K562 (cell line): ENCODE data around the gene ITPKA. TPM values are rescaled to one million over a fixed set of nuclear protein-coding genes. Genes with fewer than 3 reads are reported as not detected.

ENCODE experiments used
- ATAC-seq: fragments of 200-7000 bp; cut with Tn5 transposase; 3 replicates; pipeline ENCODE4 v1.9.1; 2020; ENCODE audit warnings: moderate library complexity
- BruUV-seq: library from RNA; stranded (reverse); fragments of 400-500 nt; replicated peaks from 2 replicates; lab custom pipeline; 2021; lab: Mats Ljungman, UMichigan
- CTCF ChIA-PET: fragments of 300-600 bp; formaldehyde crosslinking; extraction: SDS; loops from one replicate; lab custom pipeline; 2021; ENCODE audit warnings: low intra/inter-chr PET ratio; lab: Yijun Ruan, JAX
- POLR2A ChIA-PET: fragments of 300-600, 350-650 bp; sonication (Branson Sonifier 250); formaldehyde crosslinking; extraction: SDS; loops from one replicate; lab custom pipeline; 2021; ENCODE audit warnings: antibody characterized with exemption, inconsistent platforms; lab: Yijun Ruan, JAX
- DNase-seq, 4 experiments: peaks; one replicate each; pipeline versions ENCODE4 v3.0.0 to v3.0.0-alpha.2; 2011 to 2018; ENCODE audit warnings: low spot score in 3 of 4, mixed read lengths in 3 of 4; ENCODE audit errors: extremely low read depth in 1 of 4
- FAIRE-seq: peaks from 2 replicates; lab custom pipeline; 2011; peaks lifted over from hg19 to GRCh38; lab: Jason Lieb, UNC
- H2AFZ ChIP-seq: 2 replicates; pipeline ENCODE4 v1.6.0; 2011; ENCODE audit warnings: low read depth, low read length, control low read depth, inconsistent platforms
- H3K27ac ChIP-seq: fragments of 200-600 bp; 3 replicates; pipeline ENCODE4 v1.8.0; 2011; ENCODE audit warnings: low read depth, mild to moderate bottlenecking, control low read depth, inconsistent platforms, low read length, moderate library complexity, mixed read lengths; ENCODE audit errors: extremely low read depth
- H3K27me3 ChIP-seq, 2 experiments: fragments of 300-600 bp in 1 of 2; 2 replicates in 1 of 2; 3 replicates in 1 of 2; pipeline versions ENCODE4 v1.6.0 to v1.8.0; 2011; ENCODE audit warnings: inconsistent platforms in 2 of 2, low read length in 2 of 2, mild to moderate bottlenecking in 1 of 2, mixed read lengths in 1 of 2, moderate library complexity in 1 of 2; ENCODE audit not compliant: control insufficient read depth in 2 of 2, insufficient read depth in 2 of 2
- H3K36me3 ChIP-seq: fragments of 300-600 bp; 3 replicates; pipeline ENCODE4 v1.8.0; 2011; ENCODE audit warnings: mild to moderate bottlenecking, low read length, inconsistent platforms; ENCODE audit not compliant: control insufficient read depth, insufficient read depth
- H3K4me1 ChIP-seq, 2 experiments: fragments of 200-600 bp in 1 of 2; replicated peaks in 1 of 2; 2 replicates in 1 of 2; 3 replicates in 1 of 2; pipeline versions ENCODE4 v1.5.1 to v1.8.0; 2011; ENCODE audit warnings: inconsistent platforms in 2 of 2, low read length in 2 of 2, mild to moderate bottlenecking in 1 of 2, mixed read lengths in 1 of 2, moderate library complexity in 1 of 2; ENCODE audit not compliant: control insufficient read depth in 2 of 2, insufficient read depth in 2 of 2
- H3K4me2 ChIP-seq: 2 replicates; pipeline ENCODE4 v1.6.1; 2011; ENCODE audit warnings: low read length, control low read depth, inconsistent platforms, mixed read lengths; ENCODE audit not compliant: insufficient read depth
- H3K4me3 ChIP-seq: fragments of 200-600 bp; sonication (generic), shearing (Covaris generic); 2 replicates; pipeline ENCODE4 v1.5.1; 2016; ENCODE audit warnings: control low read depth, inconsistent platforms
- H3K79me2 ChIP-seq: fragments of 200-600 bp; 3 replicates; pipeline ENCODE4 v1.8.0; 2011; ENCODE audit warnings: low read length, inconsistent platforms; ENCODE audit not compliant: control insufficient read depth, insufficient read depth
- H3K9ac ChIP-seq, 2 experiments: 2 replicates each; pipeline versions ENCODE4 v1.6.0 to v1.6.1; 2011; ENCODE audit warnings: low read depth in 2 of 2, low read length in 2 of 2, control low read depth in 1 of 2, inconsistent platforms in 1 of 2, mild to moderate bottlenecking in 1 of 2, mixed read lengths in 1 of 2; ENCODE audit not compliant: insufficient read depth in 1 of 2
- H3K9me1 ChIP-seq: one replicate; pipeline ENCODE4 v1.6.0; 2011; ENCODE audit warnings: inconsistent platforms, mild to moderate bottlenecking, low read length, moderate library complexity; ENCODE audit not compliant: control insufficient read depth, insufficient read depth
- H3K9me3 ChIP-seq: replicated peaks from 2 replicates; pipeline ENCODE4 v1.5.1; 2011; ENCODE audit warnings: low read depth, low read length, inconsistent platforms; ENCODE audit not compliant: control insufficient read depth, insufficient read depth
- H4K20me1 ChIP-seq: replicated peaks from 2 replicates; pipeline ENCODE4 v1.6.1; 2011; ENCODE audit warnings: low read length, inconsistent platforms, mixed read lengths; ENCODE audit not compliant: control insufficient read depth, insufficient read depth
- ATF3 ChIP-seq, 2 experiments: fragments of 450-650 bp in 1 of 2; sonication (generic) in 1 of 2; formaldehyde crosslinking in 1 of 2; IDR thresholded peaks in 1 of 2; conservative IDR thresholded peaks in 1 of 2; 2 replicates each; pipeline versions ENCODE4 v1.6.1 to v1.8.1; 2016 to 2023; ENCODE audit warnings: mild to moderate bottlenecking in 2 of 2, moderate library complexity in 2 of 2, inconsistent platforms in 1 of 2, missing genetic modification reagents in 1 of 2
- HMGXB4 ChIP-seq: sonication (generic); formaldehyde crosslinking; IDR thresholded peaks from 2 replicates; pipeline ENCODE4 v1.8.1; 2023; ENCODE audit warnings: mild to moderate bottlenecking, missing genetic modification reagents
- MIER1 ChIP-seq: fragments of 450-650 bp; IDR thresholded peaks from 2 replicates; pipeline ENCODE4 v1.6.1; 2016; ENCODE audit warnings: antibody characterized with exemption, mild to moderate bottlenecking, low read depth
- MTA2 ChIP-seq: fragments of 450-650 bp; IDR thresholded peaks from 2 replicates; pipeline ENCODE4 v1.6.1; 2016; ENCODE audit warnings: low read depth
- NCOA1 ChIP-seq: fragments of 450-650 bp; IDR thresholded peaks from 2 replicates; pipeline ENCODE4 v1.6.1; 2016; ENCODE audit warnings: low read depth
- RAD21 ChIP-seq, 2 experiments: fragments of 250-450 bp in 1 of 2; fragments of 450-650 bp in 1 of 2; sonication (Bioruptor Pico) in 1 of 2; formaldehyde crosslinking in 1 of 2; IDR thresholded peaks in 1 of 2; conservative IDR thresholded peaks in 1 of 2; 2 replicates each; pipeline versions ENCODE4 v1.4.0 to v1.8.0; 2020 to 2022; ENCODE audit warnings: mild to moderate bottlenecking in 2 of 2, moderate library complexity in 1 of 2
- RREB1 ChIP-seq: fragments of 250-450 bp; sonication (Bioruptor Pico); IDR thresholded peaks from 2 replicates; pipeline ENCODE4 v1.4.0; 2020
- SOX6 ChIP-seq: fragments of 450-650 bp; IDR thresholded peaks from 2 replicates; pipeline ENCODE4 v1.6.1; 2014; ENCODE audit warnings: mild to moderate bottlenecking
- ZBTB7A ChIP-seq: IDR thresholded peaks from 2 replicates; pipeline ENCODE4 v1.6.1; 2011; ENCODE audit warnings: low read depth, mild to moderate bottlenecking, low read length, moderate library complexity, borderline replicate concordance; ENCODE audit not compliant: control insufficient read depth
- ZFPM2 ChIP-seq: fragments of 250-450 bp; sonication (Bioruptor Pico); IDR thresholded peaks from 2 replicates; pipeline ENCODE4 v1.5.1; 2022; ENCODE audit warnings: mild to moderate bottlenecking
- ZNF140 ChIP-seq: fragments of 250-450 bp; sonication (Bioruptor Pico); IDR thresholded peaks from 2 replicates; pipeline ENCODE4 v1.8.0; 2021; ENCODE audit warnings: moderate library complexity, mild to moderate bottlenecking, inconsistent platforms
- ZNF24 ChIP-seq: fragments of 450-650 bp; IDR thresholded peaks from 2 replicates; pipeline ENCODE4 v1.6.1; 2016
- WGBS: fragments of 100-300 bp; shearing (Covaris generic); methylation state at CpG from one replicate; pipeline ENCODE4 v1.1.6; 2016; ENCODE audit warnings: low coverage, mixed read lengths; ENCODE audit not compliant: insufficient coverage; ENCODE audit errors: missing lambda C conversion rate; 5-methylcytosine and 5-hydroxymethylcytosine counted together
- in situ Hi-C: fragments of 300-500 bp; cut with MboI; formaldehyde crosslinking; loops from 4 replicates; pipeline ENCODE4 v1.15.0; 2018; ENCODE audit warnings: inconsistent platforms, mixed read lengths
- intact Hi-C: fragments of 100-400 bp; cut with micrococcal nuclease; formaldehyde crosslinking; loops from 2 replicates; pipeline ENCODE4 v1.14.2; 2022
- polyA plus RNA-seq, 8 experiments: library from polyadenylated mRNA; depleted of rRNA in 4 of 8; stranded (reverse) in 5 of 8; unstranded in 3 of 8; fragments of >200 nt; fragmentation: Nextera tagmentation in 2 of 8; fragmentation: Illumina TruSeq in 1 of 8; extraction: Ambion mirVana in 2 of 8; extraction: Trizol in 1 of 8; gene quantifications; 2 replicates each; pipeline versions ENCODE4 v1.2.1 to v1.2.3, GENCODE V29; 2011 to 2014; ENCODE audit warnings: inconsistent platforms in 1 of 8, missing spikeins in 1 of 8
- total RNA-seq, 7 experiments: library from RNA; depleted of rRNA in 6 of 7; stranded (reverse); fragments of >200 nt in 6 of 7; fragmentation: Illumina TruSeq in 2 of 7; extraction: Trizol in 2 of 7; gene quantifications; 2 replicates each; pipeline versions ENCODE4 v1.2.1 to v1.2.3, GENCODE V29; 2011 to 2021; ENCODE audit warnings: low replicate concordance in 1 of 7

The ITPKA gene
- total and polyA plus RNA-seq, 9 of the 15 experiments (the other 6 are each of a cell fraction or from before 2014, with no cell fraction given) = 0.14 to 68.4 (median 11.5) TPM

GRCh38 chr15:41511899-41512369 lies 18.3 kb downstream of the ITPKA start:
- ATAC-seq (no peak), FAIRE-seq (no peak), DNase-seq (no peak)
- 94% methylated on average over 15 of the region's 49 CpGs for WGBS
- intact Hi-C loops (loop anchor here (2.0 kb wide), 1 partner anchor 17 kb away; no protein-coding TSS in a partner anchor), in situ Hi-C loops (no loop called here)
- Histone ChIP-seq H3K9me3 (no peaks in the 10 kb centered on the region), H3K27ac (no peak overlapping the region), H3K9ac (no peak overlapping the region), H3K4me3 (no peak overlapping the region), H3K36me3 (no peaks in the 10 kb centered on the region), H2AFZ (no peak overlapping the region), H3K27me3 (no peaks in the 10 kb centered on the region), H4K20me1 (no peaks in the 10 kb centered on the region), H3K9me1 (peaks cover 3% of the 10 kb centered on the region), H3K4me2 (no peak overlapping the region), H3K79me2 (no peaks in the 10 kb centered on the region; the same call in 2 of the 3 replicates), H3K4me1 (peaks cover 9 to 30% of the 10 kb centered on the region in 2 experiments; a peak in 4 of 5 replicates)
- ChIA-PET CTCF (no interaction called here), POLR2A (interaction anchor here (1.0 kb wide), 1 partner anchor 11 kb away, joined by 3 read pairs; no protein-coding TSS in a partner anchor)
- no TSS peak for BruUV-seq
- TF ChIP-seq RAD21 (CRISPR knock-in tag; conservative IDR thresholded peaks at IDR 0.05 in 1 of 2, IDR thresholded peaks at IDR 0.05 in 1 of 2) (no peak), ATF3 (IDR thresholded peaks at IDR 0.05) (no peak), ATF3 (CRISPR knock-in tag; conservative IDR thresholded peaks at IDR 0.05) (no peak), ZNF24 (no peak), SOX6 (no peak), ZBTB7A (no peak), HMGXB4 (CRISPR knock-in tag) (no peak), MIER1 (no peak), NCOA1 (no peak), ZFPM2 (CRISPR knock-in tag) (no peak), MTA2 (no peak), RREB1 (CRISPR knock-in tag) (no peak), ZNF140 (no peak)
